ENCODE results near the gene KIF26B. TPM values are rescaled to one million over a fixed set of nuclear protein-coding genes. Genes with fewer than 3 reads are reported as not detected.

Gene KIF26B
- total and polyA plus RNA-seq, 8 donors = 0.15 to 3.2 (median 0.89) TPM; not detected in 1

DNA sequence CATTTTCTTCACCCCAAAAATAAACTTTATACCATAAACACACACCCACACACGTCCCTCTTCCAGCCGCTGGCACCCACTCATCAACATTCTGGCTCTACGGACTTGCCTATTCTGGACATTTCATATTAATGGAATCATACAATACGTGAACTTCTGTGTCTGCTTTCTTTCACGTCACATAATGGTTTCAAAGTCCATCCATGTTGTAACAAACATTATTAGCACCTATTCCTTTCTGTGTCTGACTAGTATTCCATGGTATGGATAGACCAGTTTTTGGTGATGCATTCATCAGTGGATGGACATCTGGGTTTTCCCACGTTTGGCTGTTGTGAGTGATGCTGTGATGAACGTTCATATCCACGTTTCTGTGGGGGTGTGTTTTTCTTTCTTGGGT lies 323.2 kb downstream of the KIF26B start:
- 75 to 90% (median 80%) methylated on average over 8 of the region's 8 CpGs for WGBS, 5 donors
- Histone ChIP-seq H3K4me3 (no peak overlapping the region), H3K36me3 (no peaks in the 10 kb centered on the region), H3K27ac (no peak overlapping the region), H3K27me3 (no peaks in the 10 kb centered on the region), H3K4me1 (no peaks in the 10 kb centered on the region), H3K9me3 (no peaks in the 10 kb centered on the region)
- TF ChIP-seq POLR2AphosphoS5 (IDR thresholded peaks at IDR 0.05) (no peak), POLR2A (IDR thresholded peaks at IDR 0.05) (no peak), EP300 (IDR thresholded peaks at IDR 0.05) (no peak)
- TF ChIP-seq, protein P1, sequence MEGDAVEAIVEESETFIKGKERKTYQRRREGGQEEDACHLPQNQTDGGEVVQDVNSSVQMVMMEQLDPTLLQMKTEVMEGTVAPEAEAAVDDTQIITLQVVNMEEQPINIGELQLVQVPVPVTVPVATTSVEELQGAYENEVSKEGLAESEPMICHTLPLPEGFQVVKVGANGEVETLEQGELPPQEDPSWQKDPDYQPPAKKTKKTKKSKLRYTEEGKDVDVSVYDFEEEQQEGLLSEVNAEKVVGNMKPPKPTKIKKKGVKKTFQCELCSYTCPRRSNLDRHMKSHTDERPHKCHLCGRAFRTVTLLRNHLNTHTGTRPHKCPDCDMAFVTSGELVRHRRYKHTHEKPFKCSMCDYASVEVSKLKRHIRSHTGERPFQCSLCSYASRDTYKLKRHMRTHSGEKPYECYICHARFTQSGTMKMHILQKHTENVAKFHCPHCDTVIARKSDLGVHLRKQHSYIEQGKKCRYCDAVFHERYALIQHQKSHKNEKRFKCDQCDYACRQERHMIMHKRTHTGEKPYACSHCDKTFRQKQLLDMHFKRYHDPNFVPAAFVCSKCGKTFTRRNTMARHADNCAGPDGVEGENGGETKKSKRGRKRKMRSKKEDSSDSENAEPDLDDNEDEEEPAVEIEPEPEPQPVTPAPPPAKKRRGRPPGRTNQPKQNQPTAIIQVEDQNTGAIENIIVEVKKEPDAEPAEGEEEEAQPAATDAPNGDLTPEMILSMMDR (IDR thresholded peaks at IDR 0.05) = no peak
- intact Hi-C loops (cut with DNase I; ENCODE audit: low total_unique reads) = no loop called here
- no peak for DNase-seq

DNA sequence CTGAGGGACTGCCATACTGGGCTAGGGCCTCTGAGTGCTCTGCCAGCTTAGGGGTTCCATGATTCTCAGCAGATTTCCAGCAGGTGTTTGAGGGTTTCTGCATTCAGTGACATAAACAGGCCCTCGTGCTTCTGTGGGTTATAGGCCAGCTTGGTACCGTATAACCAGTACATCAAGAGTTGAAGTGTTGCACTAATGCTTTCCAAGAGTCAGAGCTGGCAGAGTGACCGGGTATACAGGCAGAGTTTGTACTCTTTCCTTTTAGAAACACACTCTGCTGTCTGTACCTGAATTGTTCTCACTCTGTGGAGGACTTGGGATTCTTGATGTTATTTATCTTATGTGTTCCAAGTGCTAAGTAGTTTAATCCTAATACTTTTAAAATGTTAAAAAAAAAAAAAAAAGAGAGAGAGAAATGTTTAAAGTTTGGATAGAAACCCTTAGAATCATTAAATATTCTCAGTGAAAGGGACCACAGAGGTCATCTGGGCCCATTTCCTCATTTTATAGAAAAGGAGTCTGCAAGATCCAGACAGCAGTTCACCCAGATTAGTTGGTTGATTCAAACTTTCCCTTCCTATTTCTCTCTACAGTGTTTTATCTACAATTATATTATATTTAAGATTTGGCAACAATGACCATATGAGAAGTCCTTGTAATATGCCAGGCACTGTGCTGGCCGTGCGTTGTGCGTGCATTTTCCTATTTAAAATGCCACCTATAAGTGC lies 325.8 kb downstream of the KIF26B start:
- Histone ChIP-seq H3K4me1 (no peaks in the 10 kb centered on the region), H3K9me3 (no peaks in the 10 kb centered on the region), H3K36me3 (no peaks in the 10 kb centered on the region), H3K4me3 (no peak overlapping the region), H3K27ac (no peak overlapping the region), H3K27me3 (no peaks in the 10 kb centered on the region)
- TF ChIP-seq EP300 (IDR thresholded peaks at IDR 0.05) (no peak), POLR2AphosphoS5 (IDR thresholded peaks at IDR 0.05) (no peak), POLR2A (IDR thresholded peaks at IDR 0.05) (no peak)
- TF ChIP-seq, protein P1 (IDR thresholded peaks at IDR 0.05) = no peak
- intact Hi-C loops (cut with DNase I; ENCODE audit: low total_unique reads) = no loop called here
- no peak for DNase-seq
- 65 to 87% (median 79%) methylated on average over 6 of the region's 6 CpGs for WGBS, 5 donors

DNA sequence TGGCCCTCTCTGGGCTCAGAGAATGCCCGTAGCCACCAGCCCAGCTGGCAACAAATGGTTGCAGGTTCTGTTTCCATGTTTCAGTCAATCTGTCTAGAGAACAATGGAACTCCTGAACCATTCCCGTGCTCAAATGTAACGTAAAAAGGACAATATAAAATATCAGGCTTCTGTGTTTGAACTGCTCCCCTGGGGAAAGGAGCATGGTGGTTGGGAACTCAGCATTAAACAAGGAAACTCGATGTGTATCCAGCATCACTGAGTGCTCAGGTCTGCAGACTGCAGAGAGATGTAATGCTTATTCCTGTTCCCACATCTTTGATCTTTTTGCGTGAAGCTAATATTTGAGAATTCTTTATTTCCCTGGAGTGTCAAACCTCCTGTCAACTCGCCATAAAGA lies 326.5 kb downstream of the KIF26B start:
- TF ChIP-seq POLR2AphosphoS5 (IDR thresholded peaks at IDR 0.05) = no peak
- Histone ChIP-seq H3K27me3 (no peaks in the 10 kb centered on the region), H3K4me1 (no peaks in the 10 kb centered on the region), H3K36me3 (no peaks in the 10 kb centered on the region), H3K27ac (no peak overlapping the region), H3K9me3 (no peaks in the 10 kb centered on the region), H3K4me3 (no peak overlapping the region)
- intact Hi-C loops (cut with DNase I; ENCODE audit: low total_unique reads) = no loop called here
- DNase-seq = no peak
- 75 to 84% (median 79%) methylated on average over 6 of the region's 6 CpGs for whole genome bisulfite sequencing, 5 donors

DNA sequence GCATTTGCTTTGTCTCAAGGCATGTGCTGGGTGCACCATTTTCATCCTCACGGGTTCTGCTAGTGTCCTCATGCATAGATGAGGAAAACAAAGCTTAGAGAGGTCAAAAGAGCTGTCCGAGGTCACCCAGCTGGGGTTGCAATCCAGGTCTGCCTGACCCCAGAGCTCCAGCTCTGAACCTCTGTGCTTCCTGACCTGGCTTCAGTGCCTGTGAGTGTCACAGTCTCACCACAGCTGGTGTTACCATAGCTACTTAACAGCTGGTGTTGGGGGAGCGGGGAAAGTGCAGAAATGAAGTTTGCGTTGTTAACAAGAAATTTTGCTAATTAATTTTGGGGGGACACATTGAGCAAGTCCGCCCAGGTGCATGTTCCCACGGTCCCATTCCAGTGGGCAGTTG lies 328.5 kb downstream of the KIF26B start:
- no peaks in the 10 kb centered on the region for H3K27me3 ChIP-seq
- no peak overlapping the region for H3K27ac ChIP-seq
- intact Hi-C loops (cut with DNase I; ENCODE audit: low total_unique reads) = no loop called here
- WGBS, 5 donors = 76 to 87% (median 82%) methylated on average over 6 of the region's 6 CpGs
- no peaks in the 10 kb centered on the region for H3K4me1 ChIP-seq
- no peaks in the 10 kb centered on the region for H3K9me3 ChIP-seq
- DNase-seq = no peak
- H3K4me3 ChIP-seq = no peak overlapping the region
- H3K36me3 ChIP-seq = no peaks in the 10 kb centered on the region
- no peak for TF ChIP-seq POLR2AphosphoS5 (IDR thresholded peaks at IDR 0.05)
- TF ChIP-seq EP300 (IDR thresholded peaks at IDR 0.05) = no peak
- no peak for TF ChIP-seq POLR2A (IDR thresholded peaks at IDR 0.05)
- TF ChIP-seq, protein P1 (IDR thresholded peaks at IDR 0.05) = no peak

- 49 to 84% (median 58%) methylated on average over 2 of the region's 2 CpGs for WGBS, 5 donors
- TF ChIP-seq EP300 (IDR thresholded peaks at IDR 0.05) (no peak), POLR2A (IDR thresholded peaks at IDR 0.05) (no peak), POLR2AphosphoS5 (IDR thresholded peaks at IDR 0.05) (no peak)
- TF ChIP-seq, protein P1 (IDR thresholded peaks at IDR 0.05) = no peak
- DNase-seq = no peak
Measured at GRCh38 chr1:245484176-245484575, 329.4 kb downstream of the KIF26B start.

More at GRCh38 chr1:245484176-245484575, 329.4 kb downstream of the KIF26B start:
- H3K9me3 ChIP-seq = no peaks in the 10 kb centered on the region
- no peak overlapping the region for H3K27ac ChIP-seq
- no peak overlapping the region for H3K4me3 ChIP-seq
- intact Hi-C loops (cut with DNase I; ENCODE audit: low total_unique reads) = no loop called here
- no peaks in the 10 kb centered on the region for H3K27me3 ChIP-seq
- no peaks in the 10 kb centered on the region for H3K36me3 ChIP-seq
- no peaks in the 10 kb centered on the region for H3K4me1 ChIP-seq

Data from stomach (tissue), 9 donors.